Amygdala (tissue), 56 donors: ENCODE data around the gene LOC101059915.

ENCODE experiments used
- DNase-seq, 56 donors: peaks; one replicate each; lab custom pipeline; 2025; lab: John Stamatoyannopoulos, UW

LOC101059915 gene

GRCh38 chrX:71667328-71668247 is at the start of gene LOC101059915:
LOC101059915 (plus strand) TSS chrX:71667546.
- no peak for DNase-seq

GRCh38 chrX:71617742-71618141 is 49.6 kb upstream of the LOC101059915 start:
- DNase-seq: no peak

GRCh38 chrX:71618303-71618721 is 49.0 kb upstream of the LOC101059915 start, which contains the start of gene CXCR3:
CXCR3 (minus strand) TSS chrX:71618511; CDS start chrX:71618449, 62 bp downstream.
- DNase-seq: no peak

- no peak for DNase-seq
Observed at GRCh38 chrX:71618787-71619186, 48.6 kb upstream of the LOC101059915 start.

- DNase-seq: no peak
Observed at GRCh38 chrX:71619193-71619592, 48.2 kb upstream of the LOC101059915 start.

GRCh38 chrX:71619986-71620385 is 47.4 kb upstream of the LOC101059915 start:
- DNase-seq: no peak

GRCh38 chrX:71621603-71622002 is 45.7 kb upstream of the LOC101059915 start:
- no peak for DNase-seq

GRCh38 chrX:71622032-71622575 is 45.2 kb upstream of the LOC101059915 start:
- DNase-seq: no peak

- DNase-seq: peak in 45 of 56 donors; percentile 1 to 72 (median 23)
Observed at GRCh38 chrX:71622576-71623450, 44.5 kb upstream of the LOC101059915 start.

- no peak for DNase-seq
Observed at GRCh38 chrX:71623714-71624113, 43.6 kb upstream of the LOC101059915 start.

GRCh38 chrX:71625471-71625870 is 41.9 kb upstream of the LOC101059915 start:
- DNase-seq: no peak

- no peak for DNase-seq
Observed at GRCh38 chrX:71626576-71626975, 40.8 kb upstream of the LOC101059915 start.

GRCh38 chrX:71627588-71628404 is 39.5 kb upstream of the LOC101059915 start:
- no peak for DNase-seq

- no peak for DNase-seq
Observed at GRCh38 chrX:71629467-71629866, 37.9 kb upstream of the LOC101059915 start.

- DNase-seq: no peak
Observed at GRCh38 chrX:71632923-71633657, 34.3 kb upstream of the LOC101059915 start.

- no peak for DNase-seq
Observed at GRCh38 chrX:71634366-71634765, 33.0 kb upstream of the LOC101059915 start.

GRCh38 chrX:71636438-71637252 is 30.7 kb upstream of the LOC101059915 start:
- DNase-seq: peak in 10 of 56 donors; percentile 1 to 41 (median 5)

GRCh38 chrX:71637253-71637618 is 30.1 kb upstream of the LOC101059915 start:
- no peak for DNase-seq
